HG03060 (cell line): Measurements from ENCODE around the gene ANGPT4.
A peak's percentile ranks its signal among the peaks of the same experiment; 100 is the strongest.

ENCODE experiments used
- ATAC-seq: cut with Tn5 transposase; IDR thresholded peaks from one replicate; pipeline ENCODE4 v1.9.1; 2021; ENCODE audit warnings: low read depth, moderate number of reproducible peaks; ENCODE audit not compliant: unreplicated experiment

Gene ANGPT4

DNA sequence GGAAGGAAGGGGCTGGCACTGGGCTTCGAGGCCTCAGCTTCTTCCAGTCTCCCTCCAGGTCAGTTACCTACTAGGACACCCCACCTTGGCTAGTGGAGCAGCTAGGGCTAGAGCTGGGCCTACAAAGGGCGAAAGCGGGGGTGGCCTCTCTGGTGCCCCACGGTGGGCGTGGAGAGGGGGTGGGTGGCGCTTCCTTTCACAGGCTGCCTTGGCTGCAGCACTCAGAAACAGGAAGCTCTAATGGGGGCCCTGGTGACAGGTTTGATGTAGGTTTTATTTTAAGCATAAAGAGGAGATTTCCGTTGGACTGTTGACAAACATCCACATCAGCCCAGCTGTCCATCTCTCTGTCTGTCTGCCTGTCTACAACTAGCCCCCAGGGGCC lies 69.2 kb downstream of the ANGPT4 start:
- no peak for ATAC-seq

DNA sequence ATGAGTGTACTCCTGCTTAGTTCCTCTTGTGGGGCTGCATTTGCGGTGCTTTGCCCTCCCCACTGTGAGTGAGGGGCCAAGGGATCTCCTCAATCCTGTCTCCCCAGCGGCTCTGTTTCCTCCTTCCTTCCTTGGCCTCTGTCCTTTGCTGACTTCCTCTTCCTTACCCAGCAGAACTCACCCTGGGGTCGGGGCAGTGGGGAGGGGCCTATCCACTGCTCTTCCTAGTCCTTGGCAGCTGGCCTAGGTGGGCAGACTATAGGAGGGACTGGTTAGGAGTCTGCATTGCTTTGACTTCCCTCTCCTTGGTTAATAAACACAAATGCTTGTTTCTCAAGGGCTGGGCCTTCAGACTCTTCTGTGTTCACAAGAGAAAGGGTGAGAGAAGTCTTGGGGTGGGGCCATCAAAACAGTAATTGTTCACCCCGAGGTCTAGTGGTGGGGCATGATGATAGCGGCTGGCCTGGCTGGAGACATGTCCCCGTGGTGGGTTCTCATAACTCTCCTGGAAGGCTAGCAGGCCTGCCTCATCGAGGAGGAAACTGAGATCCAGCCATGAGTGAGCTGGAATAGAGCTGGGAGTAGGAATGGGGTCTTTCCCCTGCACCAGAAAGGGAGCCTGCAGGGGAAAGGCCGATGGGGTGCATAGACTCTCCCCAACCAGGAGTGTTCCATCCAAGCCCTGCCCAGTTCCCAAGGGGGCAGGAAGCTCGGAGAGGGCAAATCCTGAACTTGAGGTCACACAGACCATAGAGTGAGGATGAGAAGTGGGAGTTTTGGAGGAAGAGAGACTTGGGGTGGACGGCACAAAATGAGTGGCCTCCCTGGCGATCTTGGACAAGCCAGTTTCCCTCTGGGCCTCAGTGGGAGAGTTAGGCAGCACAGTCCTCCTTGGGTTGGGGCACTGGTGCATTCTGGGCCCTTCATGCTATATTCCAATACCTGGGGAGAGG lies 69.9 kb downstream of the ANGPT4 start:
- ATAC-seq, result no peak

DNA sequence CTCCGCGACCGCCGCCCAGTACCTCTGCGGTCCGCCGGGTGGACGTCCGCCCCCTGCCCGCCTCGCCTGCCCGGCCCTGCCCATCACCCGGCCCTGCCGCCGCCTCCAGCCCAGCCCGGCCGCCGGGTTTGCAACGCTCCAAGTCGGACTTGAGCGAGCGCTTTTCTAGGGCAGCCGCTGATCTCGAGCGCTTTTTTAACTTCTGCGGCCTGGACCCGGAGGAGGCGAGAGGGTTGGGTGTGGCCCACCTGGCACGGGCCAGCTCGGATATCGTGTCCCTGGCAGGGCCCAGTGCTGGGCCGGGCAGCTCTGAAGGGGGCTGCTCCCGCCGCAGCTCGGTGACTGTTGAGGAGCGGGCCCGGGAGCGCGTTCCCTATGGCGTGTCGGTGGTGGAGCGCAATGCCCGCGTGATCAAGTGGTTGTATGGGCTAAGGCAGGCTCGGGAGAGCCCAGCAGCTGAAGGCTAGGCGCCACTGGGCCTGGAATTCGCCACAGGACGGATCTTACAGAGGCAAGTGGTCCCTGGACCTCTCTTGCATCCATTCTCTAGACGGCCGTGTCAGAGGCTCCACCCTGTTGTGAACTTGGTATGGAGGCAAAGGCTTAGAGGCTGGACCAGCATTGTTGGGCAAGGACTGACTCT lies 70.8 kb downstream of the ANGPT4 start:
- no peak for ATAC-seq

DNA sequence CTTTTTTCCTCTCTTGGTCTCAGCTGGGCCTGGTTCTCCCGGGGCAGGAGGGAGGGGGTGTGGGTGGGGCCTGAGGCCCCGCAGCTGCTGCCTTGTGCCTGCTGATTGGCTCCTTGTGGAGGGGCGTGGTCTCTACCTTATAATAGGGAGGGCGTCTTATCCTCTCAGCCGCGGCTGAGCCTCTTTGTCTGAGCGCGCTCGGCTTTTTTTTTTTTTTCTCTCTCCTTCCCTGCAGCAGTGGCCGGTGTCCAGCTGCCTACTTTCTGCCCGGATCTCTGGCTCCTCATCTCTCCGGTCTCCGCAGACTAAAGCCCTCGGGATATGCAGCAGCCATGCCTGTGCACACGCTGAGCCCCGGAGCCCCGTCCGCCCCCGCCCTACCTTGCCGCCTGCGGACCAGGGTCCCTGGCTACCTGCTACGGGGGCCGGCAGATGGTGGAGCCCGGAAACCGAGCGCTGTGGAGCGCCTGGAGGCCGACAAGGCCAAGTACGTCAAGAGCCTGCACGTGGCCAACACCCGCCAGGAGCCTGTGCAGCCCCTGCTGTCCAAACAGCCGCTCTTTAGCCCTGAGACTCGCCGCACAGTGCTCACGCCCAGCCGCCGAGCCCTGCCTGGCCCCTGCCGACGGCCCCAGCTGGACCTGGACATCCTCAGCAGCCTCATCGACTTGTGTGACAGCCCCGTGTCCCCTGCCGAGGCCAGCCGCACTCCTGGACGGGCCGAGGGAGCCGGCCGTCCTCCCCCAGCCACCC lies 71.5 kb downstream of the ANGPT4 start:
- ATAC-seq, result peak; percentile 72

DNA sequence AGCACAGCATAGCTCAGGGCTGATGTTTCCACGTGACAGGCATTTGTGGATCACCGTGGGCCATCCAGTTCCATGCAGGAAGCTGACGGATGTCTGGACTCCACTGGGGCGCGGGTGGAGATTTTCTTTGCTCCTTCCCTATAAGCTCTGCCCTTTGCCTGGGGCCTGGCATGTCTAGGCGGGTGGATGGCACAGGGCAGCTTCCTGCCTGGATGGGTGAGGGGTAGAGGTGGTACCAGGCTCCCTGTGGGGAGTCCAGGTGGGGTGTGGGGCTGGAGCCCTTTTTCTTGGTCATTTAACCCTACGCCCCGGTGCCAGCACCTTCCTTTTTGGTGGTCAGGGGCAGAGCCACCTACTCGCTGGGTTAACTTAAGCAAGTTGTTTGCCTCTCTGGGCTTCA lies 72.2 kb downstream of the ANGPT4 start:
- ATAC-seq, result no peak

DNA sequence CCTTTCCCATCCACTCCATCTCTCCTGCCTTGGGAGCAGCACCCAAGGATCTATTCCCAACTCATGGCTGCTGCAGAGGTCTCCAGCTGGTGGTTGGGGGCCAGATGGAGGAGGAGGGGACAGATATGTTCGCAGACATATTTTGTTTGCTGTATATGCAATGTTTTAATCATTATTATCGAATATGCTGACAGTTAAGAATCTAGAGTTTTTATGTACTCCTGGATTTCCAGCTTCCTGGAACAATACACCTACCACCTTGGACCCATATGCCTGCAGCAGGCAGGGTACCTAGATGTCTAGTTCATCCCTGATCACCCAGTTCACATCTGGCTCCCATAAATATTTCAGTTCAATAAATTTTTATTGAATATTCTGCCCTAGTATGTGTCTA lies 73.6 kb downstream of the ANGPT4 start:
- ATAC-seq, result no peak

DNA sequence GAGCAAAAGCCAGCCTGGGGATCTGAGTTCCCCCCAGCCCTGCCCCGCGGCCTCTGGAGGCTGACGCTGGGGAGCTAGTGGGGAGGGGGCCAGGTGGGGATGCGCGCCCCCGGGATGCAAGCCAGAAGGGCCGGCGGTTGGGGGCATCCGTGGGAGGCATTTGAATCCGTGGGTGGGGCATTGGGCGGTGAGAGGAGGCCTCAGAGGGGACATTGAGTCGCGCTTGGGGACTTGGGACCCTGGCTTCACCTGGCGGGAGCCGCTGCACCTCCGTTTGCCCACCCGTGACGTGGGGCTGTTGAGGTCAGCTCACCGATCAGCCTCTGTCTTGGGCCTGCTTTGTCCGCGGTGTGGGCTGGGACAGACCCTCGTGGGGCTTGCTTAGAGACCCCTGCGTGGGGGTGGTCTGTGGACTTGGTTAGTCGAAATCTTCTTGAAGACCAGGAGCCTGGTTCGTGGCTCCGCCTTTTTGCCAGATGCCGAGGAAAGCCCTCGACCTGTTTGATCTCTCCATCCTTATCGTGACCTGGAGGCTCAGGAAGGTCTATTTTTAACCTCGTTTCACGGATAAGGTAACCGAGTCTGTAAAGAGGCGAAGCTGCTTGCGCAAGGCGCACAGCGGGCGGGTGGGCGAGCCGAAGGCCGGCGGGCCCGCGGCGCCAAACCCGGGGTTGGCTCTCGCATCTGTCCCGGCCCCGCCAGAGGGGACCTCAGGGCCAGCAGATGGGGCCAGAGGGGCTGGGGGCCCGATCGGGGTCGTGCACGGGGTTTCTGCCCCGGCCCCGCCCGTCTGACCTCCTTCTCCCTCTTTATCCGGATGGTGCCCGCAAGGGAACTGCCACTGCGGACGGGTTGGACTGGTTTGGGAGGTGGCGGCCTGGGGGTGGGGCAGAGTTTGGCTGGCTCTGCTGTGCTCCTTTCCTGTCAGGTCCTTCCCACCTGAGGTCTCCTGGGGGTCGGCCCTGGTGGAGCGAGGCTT lies 74.3 kb downstream of the ANGPT4 start:
- ATAC-seq, result no peak

DNA sequence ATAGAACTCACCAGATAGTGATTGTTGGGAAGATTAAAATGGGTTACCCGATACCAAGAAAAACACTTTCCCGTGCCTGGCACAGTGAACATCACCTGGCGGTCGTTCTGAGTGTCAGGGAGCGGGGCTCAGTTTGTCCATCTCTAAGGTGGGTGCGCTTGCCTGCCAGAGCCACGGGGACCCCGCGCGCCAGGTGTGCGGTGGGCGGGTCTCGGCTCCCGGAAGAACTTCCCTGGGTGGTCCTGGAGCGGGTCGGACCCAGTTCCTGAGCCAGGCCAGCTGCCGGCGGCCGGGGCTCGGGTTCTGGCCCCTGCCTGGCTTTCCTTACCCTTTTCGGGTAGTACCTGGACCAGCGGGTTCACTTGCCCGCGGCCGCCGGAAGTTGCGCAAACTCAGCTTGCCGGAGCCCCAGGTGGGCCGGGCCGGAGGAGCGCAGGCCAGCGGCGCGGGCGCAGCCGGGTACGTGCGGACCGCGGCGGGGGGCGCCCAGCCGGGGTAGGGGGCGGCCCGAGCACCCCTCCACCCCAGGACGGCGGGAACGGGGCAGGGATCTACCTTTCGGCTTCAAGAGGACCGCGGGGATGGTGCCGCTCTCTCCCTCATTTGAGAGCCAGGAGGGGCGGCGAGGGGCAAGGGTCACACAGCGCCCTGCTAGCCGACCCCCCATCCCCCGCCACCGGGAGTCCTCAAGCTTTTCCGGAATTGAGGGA lies 75.1 kb downstream of the ANGPT4 start:
- no peak for ATAC-seq

DNA sequence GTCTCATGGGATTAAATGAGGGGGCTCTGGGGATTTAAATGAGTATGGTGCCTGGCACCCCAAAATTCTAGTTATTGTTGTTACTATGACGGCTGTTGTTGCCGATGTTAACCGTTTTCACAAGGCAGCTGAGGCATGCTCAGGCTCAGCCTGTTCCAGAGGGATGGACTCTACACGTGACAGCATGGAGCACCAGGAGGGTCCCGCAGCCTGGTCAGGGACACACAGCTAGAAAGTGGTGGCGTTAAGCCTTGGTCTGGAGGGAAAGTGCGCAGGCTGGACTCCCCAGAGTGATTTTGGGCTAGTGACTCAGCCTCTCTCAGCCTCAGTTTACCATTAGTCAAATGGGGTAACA lies 75.7 kb downstream of the ANGPT4 start:
- no peak for ATAC-seq

DNA sequence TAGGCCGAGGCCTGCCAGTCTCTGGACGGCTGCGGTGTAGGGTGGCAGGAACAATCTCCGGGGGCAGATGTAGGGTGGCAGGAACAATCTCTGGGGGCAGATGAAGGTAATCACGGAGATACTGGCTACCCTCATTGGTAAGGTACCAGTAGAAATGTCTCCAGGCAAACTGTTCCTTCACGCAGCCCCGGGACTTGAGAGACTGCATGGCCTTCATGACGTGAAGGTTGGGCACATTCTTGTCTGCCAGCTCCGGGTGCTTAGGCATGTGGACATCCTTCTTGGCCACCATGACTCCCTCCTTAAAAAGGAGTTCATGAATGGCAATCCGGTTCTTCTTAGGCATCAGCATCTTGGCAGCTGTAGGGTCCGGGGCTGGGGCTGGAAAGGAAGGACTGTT lies 76.5 kb downstream of the ANGPT4 start:
- no peak for ATAC-seq

DNA sequence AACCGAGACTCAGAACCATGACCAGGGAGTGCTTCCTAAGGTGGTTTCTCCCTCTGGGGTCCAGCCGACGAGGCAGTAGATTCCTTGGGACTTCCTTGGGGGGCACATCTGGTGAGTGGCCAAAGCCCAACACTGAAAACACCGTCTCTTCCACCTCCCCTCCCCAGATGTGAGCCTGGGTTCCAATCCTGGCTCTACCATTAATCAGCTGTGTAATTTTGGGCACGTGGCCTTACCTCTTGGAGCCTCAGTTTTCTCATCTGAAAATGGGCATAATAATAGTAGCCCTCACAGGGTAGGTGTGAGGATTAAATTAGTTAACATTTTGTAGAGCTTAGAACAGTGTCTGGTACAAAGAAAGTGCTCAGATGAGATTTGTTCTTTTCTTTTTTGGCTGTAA lies 77.1 kb downstream of the ANGPT4 start:
- ATAC-seq, result no peak

DNA sequence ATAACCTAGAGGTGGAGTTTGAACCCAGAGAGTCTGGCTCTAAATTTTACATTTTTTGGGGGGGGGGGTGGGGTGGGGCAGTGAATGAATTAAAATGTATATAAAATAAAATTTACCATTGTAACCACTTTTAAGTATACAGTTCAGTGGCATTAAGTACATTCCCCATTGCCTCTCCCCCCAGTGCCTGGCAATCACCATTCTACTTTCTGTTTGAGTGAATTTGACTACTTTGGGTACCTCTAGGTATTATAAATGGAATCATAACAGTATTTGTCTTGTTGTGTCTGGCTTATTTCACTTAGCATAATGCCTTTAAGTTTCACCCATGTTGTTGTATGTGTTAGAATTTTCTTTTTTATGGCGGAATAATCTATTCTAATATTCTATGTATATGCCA lies 79.9 kb downstream of the ANGPT4 start:
- ATAC-seq, result no peak

DNA sequence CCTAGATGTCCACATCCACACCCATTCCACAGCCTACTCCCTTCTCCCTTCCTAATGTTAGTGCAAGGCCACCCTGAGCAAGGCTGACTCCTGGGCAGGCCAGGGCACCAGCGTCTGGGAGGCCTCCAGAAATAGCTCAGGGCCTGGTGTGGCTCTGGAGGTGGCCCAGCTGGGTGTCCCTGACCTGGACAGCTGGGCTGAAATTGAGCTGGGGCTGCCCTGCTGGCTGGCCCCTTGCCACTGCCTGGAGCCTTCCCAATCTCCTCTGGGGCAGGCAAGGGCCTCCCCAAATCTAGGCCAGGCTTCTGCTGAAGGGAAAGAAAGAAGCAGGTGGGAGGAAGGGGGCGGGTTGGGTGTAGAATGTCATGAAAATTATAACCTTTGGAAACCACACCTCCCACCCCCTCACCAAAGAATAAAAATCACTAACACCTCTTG lies 80.5 kb downstream of the ANGPT4 start:
- no peak for ATAC-seq

DNA sequence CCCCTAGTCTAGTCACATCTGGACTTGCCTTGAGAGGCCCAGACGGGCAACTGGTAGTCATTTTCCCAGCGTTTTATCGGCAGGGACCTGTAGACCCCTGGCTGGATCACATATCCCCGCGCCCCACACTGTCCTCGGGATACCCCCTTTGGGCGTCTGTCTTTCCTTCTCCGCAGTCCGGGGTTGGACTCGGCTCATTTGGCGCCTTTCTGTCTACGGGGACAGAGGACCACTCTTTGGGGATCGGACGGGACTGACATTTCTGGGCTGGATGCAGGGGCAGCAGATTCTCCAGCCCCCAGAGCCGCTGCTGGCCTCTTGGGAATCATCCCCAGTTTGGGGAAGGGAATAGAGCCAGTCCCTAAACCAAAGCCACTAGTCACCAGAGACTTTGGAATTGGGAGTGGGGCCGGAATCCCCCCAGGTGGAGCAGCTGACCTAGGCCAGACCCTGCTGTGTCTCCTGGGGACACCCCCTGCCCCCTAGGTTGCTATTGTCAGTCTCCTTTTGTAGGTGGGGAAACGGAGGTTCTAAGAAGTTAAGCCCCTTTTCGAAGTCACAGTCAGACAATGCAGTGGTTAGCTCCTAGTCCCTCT lies 81.9 kb downstream of the ANGPT4 start:
- ATAC-seq, result peak; percentile 3

DNA sequence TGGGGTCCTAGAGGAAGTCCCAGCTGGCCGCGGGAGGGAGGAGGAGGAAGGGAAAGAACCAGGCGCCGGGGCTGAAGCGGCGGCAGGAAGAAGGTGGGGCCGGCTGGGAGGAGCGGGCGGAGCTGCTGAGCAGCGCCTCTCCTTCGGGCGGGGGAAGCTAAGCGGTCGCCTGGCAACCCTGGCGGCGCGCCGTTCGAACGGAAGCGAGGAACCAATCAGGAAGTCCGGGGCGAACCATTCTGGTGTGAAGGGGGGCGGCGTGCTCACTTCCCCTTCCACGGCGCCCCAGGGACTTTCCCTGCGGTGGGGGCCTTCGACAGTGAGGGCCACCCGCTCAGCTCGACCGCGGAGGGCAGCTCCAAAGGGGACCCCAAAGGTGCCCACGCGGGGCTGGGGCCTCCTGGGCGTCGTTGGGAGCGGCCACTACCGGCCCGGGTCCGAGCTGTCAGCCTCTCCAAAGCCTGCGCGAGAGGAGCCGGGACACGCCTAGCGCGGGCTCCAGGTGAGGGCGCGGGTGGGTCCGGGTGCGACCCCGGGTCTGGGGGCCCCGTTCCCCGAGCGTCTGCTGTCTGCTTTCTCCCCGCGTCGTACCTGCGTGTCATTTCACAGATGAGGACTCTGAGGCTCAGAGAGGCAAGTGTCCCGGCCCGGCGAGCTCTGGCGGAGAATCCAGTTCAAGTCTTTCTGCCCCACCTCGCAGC lies 82.5 kb downstream of the ANGPT4 start, which contains the start of gene FAM110A:
TSS of gene FAM110A (plus strand) at position 266 of the 701 bp plus-strand sequence. CDS start 11,090 bp downstream, outside the sequence.
- peak; percentile 82 for ATAC-seq

DNA sequence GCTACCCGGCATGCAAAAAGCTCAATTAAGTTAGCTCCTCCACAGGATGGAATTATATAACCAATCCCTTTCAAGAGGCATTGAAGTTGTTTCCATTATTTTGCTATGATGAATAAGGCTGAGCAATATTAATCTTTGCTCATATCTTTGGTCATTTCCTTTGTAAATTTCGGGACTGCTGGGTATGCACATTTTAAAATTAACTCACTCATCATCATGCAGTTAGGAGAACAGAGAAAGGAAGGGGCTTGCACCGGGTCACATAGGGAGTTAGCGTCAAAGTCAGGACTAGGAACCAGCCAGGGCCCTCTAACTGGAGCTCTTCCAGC lies 83.0 kb downstream of the ANGPT4 start:
- ATAC-seq, result peak; percentile 6

DNA sequence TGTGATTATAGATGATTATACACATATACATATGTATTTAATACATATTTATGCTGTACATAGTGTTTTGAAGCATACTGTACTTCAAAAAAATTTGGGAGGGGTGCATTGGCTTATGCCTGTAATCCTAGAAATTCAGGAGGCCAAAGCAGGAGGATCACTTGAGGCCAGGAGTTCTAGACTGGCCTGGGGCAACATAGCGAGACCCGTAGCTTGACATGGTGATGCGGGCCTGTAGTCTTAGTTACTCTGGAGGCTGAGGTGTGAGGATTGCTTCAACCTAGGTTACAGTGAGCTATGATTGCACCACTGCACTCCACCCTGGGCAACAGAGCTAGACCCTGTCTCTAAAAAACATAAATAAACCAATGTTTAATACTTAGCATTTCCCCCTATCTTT lies 84.2 kb downstream of the ANGPT4 start:
- no peak for ATAC-seq

DNA sequence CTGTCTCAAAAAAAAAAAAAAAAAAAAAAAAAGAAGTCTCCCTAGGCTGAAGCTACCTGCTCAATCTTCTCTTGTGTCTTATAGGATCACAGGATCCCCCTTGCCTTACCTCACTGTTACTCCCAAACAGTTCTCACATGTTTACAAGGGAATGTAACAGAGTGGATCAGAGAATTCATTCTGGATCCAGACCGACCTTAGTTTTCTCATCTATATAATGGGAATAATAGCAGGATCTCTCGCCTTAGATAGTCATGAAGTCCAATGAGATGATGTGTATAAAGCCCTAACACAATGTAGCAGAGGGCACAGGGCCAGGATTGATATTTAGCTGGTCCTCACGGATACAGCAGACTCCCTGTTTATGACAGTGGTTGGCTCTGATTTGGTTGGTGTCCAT lies 84.9 kb downstream of the ANGPT4 start:
- ATAC-seq, result no peak
